HG03354 (cell line): Measurements from ENCODE around the gene NINL.
"Not testable (repeated sequence)": the region's sequence is repeated elsewhere in the genome, so short reads cannot be mapped to it uniquely, and the experiment has no call there.

Experiments used
- ATAC-seq: cut with Tn5 transposase; IDR thresholded peaks from one replicate; pipeline ENCODE4 v1.9.1; 2021; ENCODE audit warnings: mild to moderate bottlenecking; ENCODE audit not compliant: unreplicated experiment, poor library complexity, severe bottlenecking

NINL gene

GRCh38 chr20:25509084-25509483 lies 76.2 kb downstream of the NINL start:
- ATAC-seq = no peak

GRCh38 chr20:25508083-25508770 lies 77.1 kb downstream of the NINL start:
- ATAC-seq = no peak

- no peak for ATAC-seq
Observed at GRCh38 chr20:25507385-25508082, 77.8 kb downstream of the NINL start.

DNA sequence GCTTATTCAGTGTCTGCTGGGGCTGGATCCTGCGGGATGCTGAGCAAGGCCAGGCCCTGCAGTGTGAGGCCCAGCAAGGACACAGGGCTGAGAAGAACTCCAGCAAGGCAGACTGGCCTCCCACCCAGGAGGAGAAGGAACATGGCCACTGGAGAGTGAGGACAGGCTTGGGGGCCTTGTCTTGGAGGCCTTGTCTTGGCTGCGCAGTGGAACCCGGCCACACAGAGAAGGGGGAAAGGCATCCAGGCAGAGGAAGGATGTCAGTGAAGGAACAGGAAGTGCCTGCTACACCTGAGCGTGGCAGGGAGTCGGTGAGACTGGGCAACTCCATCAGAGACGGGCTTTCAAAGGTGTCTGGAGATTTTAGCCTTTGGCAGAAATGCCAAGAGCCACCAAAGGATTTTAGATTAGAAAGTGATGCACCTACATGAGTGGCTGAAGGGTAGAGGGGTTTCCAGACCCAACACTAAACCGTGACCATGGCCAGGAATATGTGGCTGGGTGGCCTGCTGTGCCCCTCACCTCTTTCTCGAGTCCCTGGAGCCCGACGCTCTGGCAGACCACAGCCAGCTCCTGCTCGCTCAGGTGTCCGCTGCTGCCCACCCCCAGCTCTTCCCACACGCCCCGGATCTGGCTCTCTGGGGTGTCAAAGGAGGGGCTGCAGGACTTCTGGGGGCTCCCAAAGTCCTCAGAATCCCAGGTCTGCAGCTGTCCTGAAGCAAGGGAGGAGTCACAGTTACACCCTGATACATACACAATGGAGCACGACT lies 80.8 kb downstream of the NINL start:
- no peak for ATAC-seq

GRCh38 chr20:25503936-25504335 lies 81.4 kb downstream of the NINL start:
- ATAC-seq = no peak

GRCh38 chr20:25503051-25503639 lies 82.2 kb downstream of the NINL start:
- ATAC-seq = not testable (repeated sequence)

DNA sequence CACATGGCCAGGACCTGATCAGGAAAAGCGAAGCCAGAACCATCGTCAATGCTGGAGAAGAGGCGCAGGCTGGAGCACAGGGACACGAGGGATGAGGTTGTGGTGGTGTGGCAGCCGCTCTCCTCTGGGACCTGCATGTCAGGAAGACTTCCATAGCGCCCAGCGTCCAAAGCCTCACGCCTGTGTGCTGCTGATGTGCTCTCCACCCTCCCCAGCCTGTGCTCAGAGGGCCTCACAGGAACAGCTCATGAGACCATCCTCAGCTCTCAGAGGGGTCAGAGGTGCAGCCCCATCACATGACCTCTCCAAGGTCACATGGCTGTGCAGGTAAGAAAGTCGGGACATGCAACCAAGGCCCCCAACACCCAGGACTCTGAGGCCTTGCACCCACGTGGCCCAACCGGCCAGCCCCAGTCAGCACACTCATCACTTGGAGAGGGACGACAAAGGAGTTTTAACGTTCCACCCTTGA lies 84.4 kb downstream of the NINL start:
- ATAC-seq = no peak

DNA sequence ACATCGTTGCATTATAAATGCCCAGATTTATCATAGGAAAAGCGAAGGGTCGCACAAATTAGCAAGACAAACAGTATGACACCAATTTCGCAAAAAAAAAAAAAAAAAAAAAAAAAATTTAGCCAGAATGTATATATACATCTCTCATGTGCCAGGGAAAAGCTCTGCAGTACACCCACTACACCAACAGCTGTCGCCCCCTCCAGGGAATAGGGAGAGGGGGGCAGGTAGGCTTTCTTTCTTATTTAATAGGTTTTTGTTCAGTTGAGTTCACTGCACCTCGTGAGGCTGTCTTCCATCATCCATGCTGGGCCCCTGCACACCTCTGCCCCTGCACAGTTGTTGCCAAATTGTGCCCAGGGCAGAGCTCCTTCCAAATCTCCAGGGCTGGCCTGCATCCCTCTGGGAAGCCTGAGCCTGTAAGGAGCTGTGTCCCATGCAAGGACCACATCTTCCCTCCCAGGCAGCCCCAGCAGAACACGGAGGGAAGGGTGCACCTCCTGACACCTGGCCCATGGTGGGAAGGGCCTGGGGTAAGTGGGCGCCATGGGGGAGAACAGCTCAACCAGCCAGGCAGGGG lies 85.4 kb downstream of the NINL start:
- ATAC-seq = no peak

DNA sequence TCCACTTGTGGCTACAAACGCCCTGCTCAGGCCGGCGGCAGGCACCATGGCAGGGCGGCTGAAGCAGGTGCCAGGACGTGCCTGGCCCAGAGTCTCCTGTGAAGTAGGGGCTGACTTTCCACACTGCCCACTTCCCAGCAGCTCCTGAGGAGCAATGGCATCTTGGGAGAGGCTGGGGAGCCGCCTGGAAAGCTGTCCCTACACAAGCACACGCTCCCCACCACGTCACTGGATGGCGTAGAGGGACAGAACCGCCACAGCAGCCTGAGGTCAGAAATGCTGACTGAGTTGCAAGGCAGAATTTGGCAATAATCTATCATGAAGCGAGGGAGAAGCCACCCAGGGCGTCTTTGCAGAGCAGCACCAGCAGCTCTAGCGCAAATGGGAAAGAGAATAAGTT lies 86.3 kb downstream of the NINL start:
- ATAC-seq = no peak

GRCh38 chr20:25498280-25498606 lies 87.1 kb downstream of the NINL start:
- ATAC-seq = no peak

GRCh38 chr20:25497586-25498279 lies 87.6 kb downstream of the NINL start:
- ATAC-seq = no peak

GRCh38 chr20:25496968-25497401 lies 88.3 kb downstream of the NINL start:
- ATAC-seq = no peak

- ATAC-seq = no peak
Observed at GRCh38 chr20:25496165-25496967, 89.0 kb downstream of the NINL start.

GRCh38 chr20:25495189-25495824 lies 90.0 kb downstream of the NINL start:
- no peak for ATAC-seq

GRCh38 chr20:25494506-25495188 lies 90.7 kb downstream of the NINL start:
- ATAC-seq = no peak

DNA sequence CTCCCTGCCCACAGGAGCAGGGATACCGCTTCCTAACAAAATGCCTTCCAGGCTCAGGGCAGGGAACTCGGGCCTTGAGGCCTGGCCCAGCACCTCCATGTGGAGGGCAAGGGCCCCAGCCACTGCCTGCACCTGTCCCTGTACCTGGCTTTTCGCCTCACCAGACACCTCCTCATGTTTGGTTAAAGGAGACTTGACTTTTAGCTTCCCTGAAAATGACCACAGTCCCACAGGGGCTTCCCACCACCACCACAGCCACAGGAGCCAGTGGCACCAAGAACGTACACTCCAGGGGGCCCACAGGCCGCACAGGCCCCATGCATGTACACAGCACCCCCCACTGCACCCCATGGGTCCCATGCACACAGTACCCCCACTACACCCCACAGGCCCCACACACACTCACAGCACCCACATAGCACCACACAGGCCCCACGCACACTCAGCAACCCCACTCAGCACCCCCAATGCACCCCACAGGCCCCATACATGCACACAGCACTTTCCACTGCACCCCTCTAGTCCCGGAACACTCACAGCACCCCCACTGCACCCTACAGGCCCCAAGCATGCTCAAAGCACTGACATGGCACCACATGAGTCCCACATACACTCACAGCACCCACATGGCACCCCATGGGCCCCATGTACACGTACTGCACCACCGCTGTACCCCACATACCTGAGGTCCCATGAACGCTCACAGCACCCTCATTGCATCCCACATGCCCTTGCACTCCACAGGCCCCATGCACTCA lies 91.4 kb downstream of the NINL start:
- ATAC-seq = no peak

DNA sequence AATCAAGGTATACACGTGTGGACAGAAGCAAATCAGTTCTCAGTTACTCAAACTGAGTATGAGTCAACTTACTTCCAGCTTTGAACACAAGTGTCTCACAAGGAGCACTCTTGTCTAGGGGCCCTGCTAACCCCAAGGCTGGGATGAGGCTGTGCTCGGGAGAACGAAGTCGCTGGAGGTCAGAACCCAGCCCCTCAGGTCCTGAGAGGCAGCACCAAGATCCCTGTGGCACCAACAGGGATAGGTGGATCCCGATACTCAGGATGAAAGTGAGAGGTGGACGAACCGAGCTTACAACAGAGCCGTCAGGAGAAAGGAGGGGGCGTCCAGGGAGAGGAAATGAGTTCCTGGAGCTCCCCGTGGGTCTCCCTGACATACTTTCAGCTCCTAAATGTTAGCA lies 92.2 kb downstream of the NINL start:
- ATAC-seq = no peak
